Activated naive CD8-positive, alpha-beta T cell treated with anti-CD3 and anti-CD28 coated beads for 36 hours (primary cell): ENCODE measurements around the gene ALKBH5. TPM values are rescaled to one million over a fixed set of nuclear protein-coding genes. Genes with fewer than 3 reads are reported as not detected.

Experiments
- DNase-seq: peaks from one replicate; pipeline ENCODE4 v3.0.0; 2021
- H3K27ac Mint-ChIP-seq: one replicate; pipeline ENCODE4 v1.8.0; 2022; ENCODE audit warnings: mild to moderate bottlenecking, moderate library complexity, mixed read lengths
- H3K27me3 Mint-ChIP-seq: one replicate; pipeline ENCODE4 v1.8.0; 2022; ENCODE audit warnings: mild to moderate bottlenecking, mixed read lengths
- H3K36me3 Mint-ChIP-seq: one replicate; pipeline ENCODE4 v1.8.0; 2021; ENCODE audit warnings: mild to moderate bottlenecking, mixed read lengths
- H3K4me1 Mint-ChIP-seq: one replicate; pipeline ENCODE4 v1.8.0; 2021; ENCODE audit warnings: mixed read lengths
- H3K4me3 Mint-ChIP-seq: one replicate; pipeline ENCODE4 v1.8.0; 2022; ENCODE audit warnings: mild to moderate bottlenecking, moderate library complexity, mixed read lengths
- H3K9me3 Mint-ChIP-seq: one replicate; pipeline ENCODE4 v1.8.0; 2022; ENCODE audit warnings: mixed read lengths
- total RNA-seq, 2 experiments: library from RNA; stranded (reverse); gene quantifications; one replicate each; pipeline ENCODE4 v1.2.3, GENCODE V29; 2021

The ALKBH5 gene
- total RNA-seq, 2 experiments from 2014 or later: 163 TPM

- Mint-ChIP-seq H3K27me3 (no peaks in the 10 kb centered on the region), H3K36me3 (peaks cover 56% of the 10 kb centered on the region), H3K27ac (peak overlapping the region; percentile 70), H3K4me1 (peaks cover 59% of the 10 kb centered on the region), H3K4me3 (peak overlapping the region; percentile 98), H3K9me3 (no peaks in the 10 kb centered on the region)
- DNase-seq: no peak
These were observed 3.6 kb downstream of the ALKBH5 start for GRCh38 chr17:18187226-18187625.

GRCh38 chr17:18187821-18188761 is 4.5 kb downstream of the ALKBH5 start:
- Mint-ChIP-seq H3K4me1 (peaks cover 57% of the 10 kb centered on the region), H3K4me3 (peak overlapping the region; percentile 98), H3K27me3 (no peaks in the 10 kb centered on the region), H3K9me3 (no peaks in the 10 kb centered on the region), H3K36me3 (peaks cover 56% of the 10 kb centered on the region), H3K27ac (peak overlapping the region; percentile 72)
- peak; percentile 15 for DNase-seq

GRCh38 chr17:18190628-18191235 is 7.1 kb downstream of the ALKBH5 start:
- H3K27ac Mint-ChIP-seq: peak overlapping the region; percentile 29
- H3K4me3 Mint-ChIP-seq: no peak overlapping the region
- H3K9me3 Mint-ChIP-seq: no peaks in the 10 kb centered on the region
- peaks cover 72% of the 10 kb centered on the region for H3K4me1 Mint-ChIP-seq
- peaks cover 56% of the 10 kb centered on the region for H3K36me3 Mint-ChIP-seq
- no peaks in the 10 kb centered on the region for H3K27me3 Mint-ChIP-seq
- no peak for DNase-seq

GRCh38 chr17:18191236-18191667 is 7.6 kb downstream of the ALKBH5 start:
- Mint-ChIP-seq H3K4me3 (no peak overlapping the region), H3K36me3 (peaks cover 55% of the 10 kb centered on the region), H3K27me3 (no peaks in the 10 kb centered on the region), H3K9me3 (no peaks in the 10 kb centered on the region), H3K4me1 (peaks cover 71% of the 10 kb centered on the region), H3K27ac (no peak overlapping the region)
- DNase-seq: no peak

- Mint-ChIP-seq H3K9me3 (no peaks in the 10 kb centered on the region), H3K4me3 (no peak overlapping the region), H3K4me1 (peaks cover 68% of the 10 kb centered on the region), H3K36me3 (peaks cover 54% of the 10 kb centered on the region), H3K27me3 (no peaks in the 10 kb centered on the region), H3K27ac (no peak overlapping the region)
- no peak for DNase-seq
These were observed 8.3 kb downstream of the ALKBH5 start for GRCh38 chr17:18191967-18192366.

- peaks cover 45% of the 10 kb centered on the region for H3K36me3 Mint-ChIP-seq
These were observed 10.8 kb downstream of the ALKBH5 start for GRCh38 chr17:18194394-18194793.

GRCh38 chr17:18194804-18195203 is 11.2 kb downstream of the ALKBH5 start:
- Mint-ChIP-seq H3K4me1 (peaks cover 66% of the 10 kb centered on the region), H3K27me3 (no peaks in the 10 kb centered on the region), H3K9me3 (no peaks in the 10 kb centered on the region), H3K4me3 (no peak overlapping the region), H3K36me3 (peaks cover 41% of the 10 kb centered on the region), H3K27ac (no peak overlapping the region)
- DNase-seq: no peak

More at GRCh38 chr17:18194394-18194793, 10.8 kb downstream of the ALKBH5 start:
- H3K4me3 Mint-ChIP-seq: no peak overlapping the region
- H3K27me3 Mint-ChIP-seq: no peaks in the 10 kb centered on the region
- H3K4me1 Mint-ChIP-seq: peaks cover 70% of the 10 kb centered on the region
- no peaks in the 10 kb centered on the region for H3K9me3 Mint-ChIP-seq
- DNase-seq: no peak
- H3K27ac Mint-ChIP-seq: no peak overlapping the region

- Mint-ChIP-seq H3K27ac (no peak overlapping the region), H3K27me3 (no peaks in the 10 kb centered on the region), H3K9me3 (no peaks in the 10 kb centered on the region), H3K4me1 (peaks cover 62% of the 10 kb centered on the region), H3K4me3 (no peak overlapping the region), H3K36me3 (peaks cover 38% of the 10 kb centered on the region)
- DNase-seq: no peak
These were observed 11.6 kb downstream of the ALKBH5 start for GRCh38 chr17:18195246-18195645.

- H3K4me1 Mint-ChIP-seq: peaks cover 56% of the 10 kb centered on the region
- no peak for DNase-seq
- peaks cover 33% of the 10 kb centered on the region for H3K36me3 Mint-ChIP-seq
- H3K27ac Mint-ChIP-seq: peak overlapping the region; percentile 3
- H3K9me3 Mint-ChIP-seq: no peaks in the 10 kb centered on the region
- H3K4me3 Mint-ChIP-seq: no peak overlapping the region
- H3K27me3 Mint-ChIP-seq: no peaks in the 10 kb centered on the region
These were observed 14.0 kb downstream of the ALKBH5 start for GRCh38 chr17:18197535-18198194.

- Mint-ChIP-seq H3K27ac (peak overlapping the region; percentile 25), H3K4me3 (no peak overlapping the region), H3K4me1 (peaks cover 57% of the 10 kb centered on the region), H3K9me3 (no peaks in the 10 kb centered on the region), H3K27me3 (no peaks in the 10 kb centered on the region), H3K36me3 (peaks cover 31% of the 10 kb centered on the region)
- no peak for DNase-seq
These were observed 14.9 kb downstream of the ALKBH5 start for GRCh38 chr17:18198530-18198929.

- no peak overlapping the region for H3K4me3 Mint-ChIP-seq
- H3K27ac Mint-ChIP-seq: no peak overlapping the region
- H3K4me1 Mint-ChIP-seq: peaks cover 39% of the 10 kb centered on the region
- H3K27me3 Mint-ChIP-seq: no peaks in the 10 kb centered on the region
- DNase-seq: no peak
- H3K36me3 Mint-ChIP-seq: peaks cover 17% of the 10 kb centered on the region
- H3K9me3 Mint-ChIP-seq: no peaks in the 10 kb centered on the region
These were observed 17.5 kb downstream of the ALKBH5 start for GRCh38 chr17:18201108-18201507.

- peak overlapping the region; percentile 14 for H3K27ac Mint-ChIP-seq
- H3K27me3 Mint-ChIP-seq: no peaks in the 10 kb centered on the region
- H3K9me3 Mint-ChIP-seq: no peaks in the 10 kb centered on the region
- no peak for DNase-seq
- peaks cover 6% of the 10 kb centered on the region for H3K36me3 Mint-ChIP-seq
- no peak overlapping the region for H3K4me3 Mint-ChIP-seq
- peaks cover 24% of the 10 kb centered on the region for H3K4me1 Mint-ChIP-seq
These were observed 19.7 kb downstream of the ALKBH5 start for GRCh38 chr17:18203308-18203707.

GRCh38 chr17:18205861-18206260 is 22.2 kb downstream of the ALKBH5 start:
- no peak overlapping the region for H3K4me3 Mint-ChIP-seq
- H3K27ac Mint-ChIP-seq: no peak overlapping the region
- no peak for DNase-seq
- peaks cover 14% of the 10 kb centered on the region for H3K36me3 Mint-ChIP-seq
- no peaks in the 10 kb centered on the region for H3K9me3 Mint-ChIP-seq
- peaks cover 11% of the 10 kb centered on the region for H3K4me1 Mint-ChIP-seq
- H3K27me3 Mint-ChIP-seq: no peaks in the 10 kb centered on the region

GRCh38 chr17:18206962-18207361 is 23.3 kb downstream of the ALKBH5 start:
- H3K9me3 Mint-ChIP-seq: no peaks in the 10 kb centered on the region
- H3K4me3 Mint-ChIP-seq: no peak overlapping the region
- H3K27me3 Mint-ChIP-seq: no peaks in the 10 kb centered on the region
- H3K36me3 Mint-ChIP-seq: peaks cover 14% of the 10 kb centered on the region
- no peak overlapping the region for H3K27ac Mint-ChIP-seq
- peaks cover 7% of the 10 kb centered on the region for H3K4me1 Mint-ChIP-seq
- DNase-seq: no peak

- no peak overlapping the region for H3K27ac Mint-ChIP-seq
- H3K36me3 Mint-ChIP-seq: peaks cover 14% of the 10 kb centered on the region
- peaks cover 4% of the 10 kb centered on the region for H3K4me1 Mint-ChIP-seq
- H3K9me3 Mint-ChIP-seq: no peaks in the 10 kb centered on the region
- no peaks in the 10 kb centered on the region for H3K27me3 Mint-ChIP-seq
- DNase-seq: no peak
- no peak overlapping the region for H3K4me3 Mint-ChIP-seq
These were observed 24.5 kb downstream of the ALKBH5 start for GRCh38 chr17:18208092-18208491.
